GM23338 (cell line): Measurements from ENCODE around the gene USP3. TPM values are rescaled to one million over a fixed set of nuclear protein-coding genes. Genes with fewer than 3 reads are reported as not detected.

Source experiments
- ATAC-seq: fragments of 200-7000 bp; cut with Tn5 transposase; 3 replicates; pipeline ENCODE4 v1.9.1; 2020
- DNase-seq: peaks from one replicate; pipeline ENCODE4 v3.0.0-alpha.2; 2015; ENCODE audit warnings: low spot score
- H2AFZ ChIP-seq: fragments of 200-600 bp; sonication (generic); 2 replicates; pipeline ENCODE4 v1.8.0; 2016; ENCODE audit warnings: antibody characterized with exemption, mild to moderate bottlenecking, moderate library complexity
- H3F3A ChIP-seq: fragments of 200-600 bp; sonication (generic); replicated peaks from 2 replicates; pipeline ENCODE4 v1.8.0; 2017; ENCODE audit warnings: antibody characterized with exemption, mixed run types, low read depth
- H3K27ac ChIP-seq: fragments of 200-600 bp; sonication (generic); 2 replicates; pipeline ENCODE4 v1.6.1; 2016; ENCODE audit warnings: low read depth
- H3K27me3 ChIP-seq: fragments of 200-600 bp; sonication (generic); 2 replicates; pipeline ENCODE4 v1.8.0; 2016; ENCODE audit warnings: mild to moderate bottlenecking, mixed run types, moderate library complexity; ENCODE audit not compliant: insufficient read depth
- H3K36me3 ChIP-seq: fragments of 200-600 bp; sonication (generic); 2 replicates; pipeline ENCODE4 v1.8.0; 2016; ENCODE audit warnings: mild to moderate bottlenecking; ENCODE audit not compliant: insufficient read depth
- H3K4me1 ChIP-seq: fragments of 200-600 bp; sonication (generic); 2 replicates; pipeline ENCODE4 v1.8.0; 2016; ENCODE audit warnings: mild to moderate bottlenecking, moderate library complexity; ENCODE audit not compliant: insufficient read depth
- H3K4me2 ChIP-seq: fragments of 200-600 bp; sonication (generic); 2 replicates; pipeline ENCODE4 v1.7.1; 2017; ENCODE audit warnings: mixed run types
- H3K4me3 ChIP-seq: fragments of 200-600 bp; sonication (generic); 2 replicates; pipeline ENCODE4 v1.6.1; 2016; ENCODE audit warnings: mixed run types
- H3K79me2 ChIP-seq: fragments of 200-600 bp; sonication (generic); replicated peaks from 2 replicates; pipeline ENCODE4 v1.8.0; 2017; ENCODE audit warnings: mild to moderate bottlenecking; ENCODE audit not compliant: insufficient read depth
- H3K9me2 ChIP-seq: fragments of 200-600 bp; sonication (generic); 2 replicates; pipeline ENCODE4 v1.8.0; 2017; ENCODE audit not compliant: insufficient read depth
- H4K20me1 ChIP-seq: fragments of 200-600 bp; sonication (generic); replicated peaks from 2 replicates; pipeline ENCODE4 v1.8.0; 2017; ENCODE audit warnings: mild to moderate bottlenecking; ENCODE audit not compliant: insufficient read depth
- H3K27ac Mint-ChIP-seq: 2 replicates; pipeline ENCODE4 v1.8.0; 2020; ENCODE audit warnings: inconsistent platforms, mild to moderate bottlenecking, moderate library complexity, mixed read lengths
- H3K27me3 Mint-ChIP-seq: 3 replicates; pipeline ENCODE4 v1.8.0; 2022; ENCODE audit warnings: low read depth, mild to moderate bottlenecking, moderate library complexity, mixed read lengths, inconsistent platforms; ENCODE audit not compliant: insufficient read depth, poor library complexity
- H3K36me3 Mint-ChIP-seq: 3 replicates; pipeline ENCODE4 v1.8.0; 2021; ENCODE audit warnings: low read depth, mild to moderate bottlenecking, inconsistent platforms, moderate library complexity, mixed read lengths
- H3K4me1 Mint-ChIP-seq: 3 replicates; pipeline ENCODE4 v1.8.0; 2020; ENCODE audit warnings: mild to moderate bottlenecking, inconsistent platforms, mixed read lengths
- H3K4me3 Mint-ChIP-seq: 3 replicates; pipeline ENCODE4 v1.8.0; 2021; ENCODE audit warnings: moderate library complexity, mild to moderate bottlenecking, inconsistent platforms, mixed read lengths
- H3K9me3 Mint-ChIP-seq: 3 replicates; pipeline ENCODE4 v1.8.0; 2020; ENCODE audit warnings: moderate library complexity, mild to moderate bottlenecking, inconsistent platforms, mixed read lengths
- CREB1 ChIP-seq: fragments of 250-450 bp; sonication (Bioruptor Pico); IDR thresholded peaks from 2 replicates; pipeline ENCODE4 v1.5.0; 2020; ENCODE audit warnings: low read depth, mild to moderate bottlenecking, moderate library complexity
- STAT1 ChIP-seq: IDR thresholded peaks from one replicate; pipeline ENCODE4 v1.6.1; 2016; ENCODE audit warnings: antibody characterized with exemption; ENCODE audit not compliant: unreplicated experiment
- ZNF331 ChIP-seq: fragments of 250-450 bp; sonication (Bioruptor Pico); IDR thresholded peaks from 2 replicates; pipeline ENCODE4 v1.5.0; 2020; ENCODE audit warnings: low read depth, mild to moderate bottlenecking, moderate library complexity
- polyA plus RNA-seq: library from polyadenylated mRNA; unstranded; fragments of >200 nt; fragmentation: Nextera tagmentation; extraction: Ambion mirVana; gene quantifications from 2 replicates; pipeline ENCODE4 v1.2.1, GENCODE V29; 2016
- total RNA-seq: library from RNA; depleted of rRNA; stranded (reverse); fragments of >200 nt; shearing (Covaris generic); gene quantifications from 2 replicates; pipeline ENCODE4 v1.2.3, GENCODE V29; 2014
- TF ChIP-seq, protein P1 (sequence below), 2 experiments: fragments of 200-600 bp in 1 of 2; sonication (generic) in 1 of 2; conservative IDR thresholded peaks; 2 replicates each; pipeline versions ENCODE4 v1.5.1 to v1.6.1; 2016 to 2017; ENCODE audit warnings: antibody characterized with exemption in 2 of 2, low read depth in 2 of 2, mild to moderate bottlenecking in 2 of 2, moderate library complexity in 1 of 2
- TF ChIP-seq, protein P2 (sequence below): IDR thresholded peaks from one replicate; pipeline ENCODE4 v1.6.1; 2018; ENCODE audit warnings: antibody characterized with exemption; ENCODE audit not compliant: unreplicated experiment

USP3 gene
- total and polyA plus RNA-seq, 2 experiments from 2014 or later = 9.7 to 9.9 TPM

DNA sequence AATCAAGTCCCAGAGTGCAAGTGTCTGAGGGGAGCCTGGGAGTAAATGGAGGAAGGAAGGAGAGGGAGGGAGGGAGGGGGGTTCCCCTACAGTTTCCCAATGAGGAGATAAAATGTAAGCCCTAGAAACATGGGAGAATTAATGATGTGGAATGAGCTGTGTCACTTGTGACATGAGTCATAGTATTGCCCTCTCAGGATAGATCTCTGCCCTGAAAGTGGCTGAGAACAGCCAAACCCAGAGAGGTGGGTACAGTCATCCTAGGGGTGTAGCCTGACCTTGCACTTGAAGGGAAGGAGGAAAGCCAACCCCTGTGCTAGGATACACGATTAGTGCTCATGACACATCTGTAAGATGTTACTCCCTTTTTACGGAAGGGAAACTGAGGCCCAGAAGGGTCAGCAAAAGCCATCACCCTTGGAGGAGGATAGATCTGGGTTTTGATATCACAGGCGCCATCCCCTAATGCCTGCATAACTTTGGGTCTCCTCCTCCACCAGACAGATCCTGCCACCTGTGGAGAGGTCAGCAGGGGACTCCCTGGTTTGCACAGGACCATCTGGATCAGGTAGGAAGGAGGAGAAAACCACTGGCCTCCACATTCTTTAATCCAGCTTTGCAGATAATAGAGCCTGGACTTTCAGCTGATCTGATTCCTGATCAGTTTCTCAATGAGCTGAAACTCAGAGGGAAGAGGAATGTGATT, 23.1 kb upstream of the USP3 start:
- peaks cover 6% of the 10 kb centered on the region for H3K27me3 Mint-ChIP-seq
- Histone ChIP-seq H3K36me3 (no peaks in the 10 kb centered on the region), H3K9me2 (no peaks in the 10 kb centered on the region), H3K79me2 (no peaks in the 10 kb centered on the region), H3K4me2 (no peak overlapping the region), H3K4me3 (no peak overlapping the region), H3F3A (no peaks in the 10 kb centered on the region), H3K27me3 (no peaks in the 10 kb centered on the region), H2AFZ (0 out of 2 replicates have a peak overlapping the region, but pooled peaks have one; percentile 47), H3K27ac (no peak overlapping the region), H3K4me1 (peaks cover 21% of the 10 kb centered on the region), H4K20me1 (no peaks in the 10 kb centered on the region)
- peaks cover 38% of the 10 kb centered on the region for H3K4me1 Mint-ChIP-seq
- ATAC-seq (no peak; the same call in 2 of the 3 replicates), DNase-seq (no peak)
- no peak overlapping the region for H3K4me3 Mint-ChIP-seq
- peaks cover 4% of the 10 kb centered on the region; the same call in 2 of the 3 replicates for H3K36me3 Mint-ChIP-seq
- H3K27ac Mint-ChIP-seq = no peak overlapping the region
- TF ChIP-seq, protein P1, sequence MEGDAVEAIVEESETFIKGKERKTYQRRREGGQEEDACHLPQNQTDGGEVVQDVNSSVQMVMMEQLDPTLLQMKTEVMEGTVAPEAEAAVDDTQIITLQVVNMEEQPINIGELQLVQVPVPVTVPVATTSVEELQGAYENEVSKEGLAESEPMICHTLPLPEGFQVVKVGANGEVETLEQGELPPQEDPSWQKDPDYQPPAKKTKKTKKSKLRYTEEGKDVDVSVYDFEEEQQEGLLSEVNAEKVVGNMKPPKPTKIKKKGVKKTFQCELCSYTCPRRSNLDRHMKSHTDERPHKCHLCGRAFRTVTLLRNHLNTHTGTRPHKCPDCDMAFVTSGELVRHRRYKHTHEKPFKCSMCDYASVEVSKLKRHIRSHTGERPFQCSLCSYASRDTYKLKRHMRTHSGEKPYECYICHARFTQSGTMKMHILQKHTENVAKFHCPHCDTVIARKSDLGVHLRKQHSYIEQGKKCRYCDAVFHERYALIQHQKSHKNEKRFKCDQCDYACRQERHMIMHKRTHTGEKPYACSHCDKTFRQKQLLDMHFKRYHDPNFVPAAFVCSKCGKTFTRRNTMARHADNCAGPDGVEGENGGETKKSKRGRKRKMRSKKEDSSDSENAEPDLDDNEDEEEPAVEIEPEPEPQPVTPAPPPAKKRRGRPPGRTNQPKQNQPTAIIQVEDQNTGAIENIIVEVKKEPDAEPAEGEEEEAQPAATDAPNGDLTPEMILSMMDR (conservative IDR thresholded peaks at IDR 0.05; ENCODE audit: low read depth in 2 of 2) = no peak
- TF ChIP-seq STAT1 = no peak
- TF ChIP-seq CREB1 (CRISPR knock-in tag) = no peak
- peaks cover 9% of the 10 kb centered on the region; the same call in 2 of the 3 replicates for H3K9me3 Mint-ChIP-seq

DNA sequence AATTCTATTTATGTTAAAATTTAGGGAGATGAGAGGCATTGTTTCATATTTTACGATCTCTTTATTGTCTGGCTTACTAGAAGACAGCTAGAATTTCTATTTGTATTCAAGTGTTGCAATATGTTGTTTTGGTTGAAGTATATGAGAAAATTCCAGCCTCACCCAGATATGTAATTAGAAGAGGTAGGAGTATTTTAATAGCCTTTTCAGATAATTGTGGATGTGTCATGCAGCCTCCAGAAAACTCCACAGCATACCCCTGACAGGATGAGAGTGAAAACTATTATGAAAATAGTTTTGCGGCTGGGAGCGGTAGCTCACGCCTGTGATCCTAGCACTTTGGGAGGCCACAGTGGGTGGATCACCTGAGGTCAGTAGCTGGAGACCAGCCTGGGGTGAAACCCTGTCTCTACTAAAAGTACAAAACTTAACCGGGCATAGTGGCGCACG, 21.5 kb upstream of the USP3 start:
- H3K4me2 ChIP-seq = no peak overlapping the region
- TF ChIP-seq ZNF331 (CRISPR knock-in tag) (no peak), CREB1 (CRISPR knock-in tag) (no peak)
- TF ChIP-seq, protein P1 (conservative IDR thresholded peaks at IDR 0.05; ENCODE audit: low read depth in 2 of 2) = no peak
- TF ChIP-seq, protein P2, sequence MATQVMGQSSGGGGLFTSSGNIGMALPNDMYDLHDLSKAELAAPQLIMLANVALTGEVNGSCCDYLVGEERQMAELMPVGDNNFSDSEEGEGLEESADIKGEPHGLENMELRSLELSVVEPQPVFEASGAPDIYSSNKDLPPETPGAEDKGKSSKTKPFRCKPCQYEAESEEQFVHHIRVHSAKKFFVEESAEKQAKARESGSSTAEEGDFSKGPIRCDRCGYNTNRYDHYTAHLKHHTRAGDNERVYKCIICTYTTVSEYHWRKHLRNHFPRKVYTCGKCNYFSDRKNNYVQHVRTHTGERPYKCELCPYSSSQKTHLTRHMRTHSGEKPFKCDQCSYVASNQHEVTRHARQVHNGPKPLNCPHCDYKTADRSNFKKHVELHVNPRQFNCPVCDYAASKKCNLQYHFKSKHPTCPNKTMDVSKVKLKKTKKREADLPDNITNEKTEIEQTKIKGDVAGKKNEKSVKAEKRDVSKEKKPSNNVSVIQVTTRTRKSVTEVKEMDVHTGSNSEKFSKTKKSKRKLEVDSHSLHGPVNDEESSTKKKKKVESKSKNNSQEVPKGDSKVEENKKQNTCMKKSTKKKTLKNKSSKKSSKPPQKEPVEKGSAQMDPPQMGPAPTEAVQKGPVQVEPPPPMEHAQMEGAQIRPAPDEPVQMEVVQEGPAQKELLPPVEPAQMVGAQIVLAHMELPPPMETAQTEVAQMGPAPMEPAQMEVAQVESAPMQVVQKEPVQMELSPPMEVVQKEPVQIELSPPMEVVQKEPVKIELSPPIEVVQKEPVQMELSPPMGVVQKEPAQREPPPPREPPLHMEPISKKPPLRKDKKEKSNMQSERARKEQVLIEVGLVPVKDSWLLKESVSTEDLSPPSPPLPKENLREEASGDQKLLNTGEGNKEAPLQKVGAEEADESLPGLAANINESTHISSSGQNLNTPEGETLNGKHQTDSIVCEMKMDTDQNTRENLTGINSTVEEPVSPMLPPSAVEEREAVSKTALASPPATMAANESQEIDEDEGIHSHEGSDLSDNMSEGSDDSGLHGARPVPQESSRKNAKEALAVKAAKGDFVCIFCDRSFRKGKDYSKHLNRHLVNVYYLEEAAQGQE = no peak

More for the DNA sequence above, 21.5 kb upstream of the USP3 start:
- no peaks in the 10 kb centered on the region for H4K20me1 ChIP-seq
- Mint-ChIP-seq H3K4me3 (no peak overlapping the region), H3K9me3 (no peaks in the 10 kb centered on the region), H3K27ac (no peak overlapping the region), H3K27me3 (peaks cover 10% of the 10 kb centered on the region), H3K4me1 (peaks cover 42% of the 10 kb centered on the region), H3K36me3 (no peaks in the 10 kb centered on the region)
- H3K27ac ChIP-seq = no peak overlapping the region
- peaks cover 21% of the 10 kb centered on the region for H3K4me1 ChIP-seq
- no peak for DNase-seq
- H3K4me3 ChIP-seq = no peak overlapping the region
- no peak for ATAC-seq
- no peak overlapping the region for H2AFZ ChIP-seq
- no peaks in the 10 kb centered on the region for H3K9me2 ChIP-seq
- 0 out of 2 replicates have a peak, but pooled peaks cover 2% of the 10 kb centered on the region for H3F3A ChIP-seq
- H3K36me3 ChIP-seq = no peaks in the 10 kb centered on the region
- H3K27me3 ChIP-seq = no peaks in the 10 kb centered on the region
- no peaks in the 10 kb centered on the region for H3K79me2 ChIP-seq
